Epithelial cell of esophagus (primary cell): ENCODE results near the gene B4GALT6.

Source experiments
- DNase-seq: peaks from one replicate; pipeline ENCODE4 v3.0.0; 2010; ENCODE audit warnings: low read depth
- H3K4me3 ChIP-seq: 2 replicates; pipeline ENCODE4 v1.5.1; 2011; ENCODE audit warnings: mild to moderate bottlenecking, low read length, control low read depth
- CTCF ChIP-seq: IDR thresholded peaks from 2 replicates; pipeline ENCODE4 v1.5.1; 2011; ENCODE audit warnings: low read depth, mild to moderate bottlenecking, low read length, control low read depth, inconsistent platforms; ENCODE audit not compliant: insufficient read depth; ENCODE audit errors: missing control alignments

B4GALT6 gene

GRCh38 chr18:31675404-31675803 is 9.0 kb downstream of the B4GALT6 start:
- DNase-seq = no peak
- no peak for TF ChIP-seq CTCF
- H3K4me3 ChIP-seq = no peak overlapping the region

- no peak overlapping the region for H3K4me3 ChIP-seq
- no peak for DNase-seq
- TF ChIP-seq CTCF = no peak
Observed at GRCh38 chr18:31672628-31673135, 11.7 kb downstream of the B4GALT6 start.

GRCh38 chr18:31671951-31672350 is 12.4 kb downstream of the B4GALT6 start:
- no peak for DNase-seq
- H3K4me3 ChIP-seq = no peak overlapping the region
- no peak for TF ChIP-seq CTCF

- no peak for DNase-seq
- TF ChIP-seq CTCF = no peak
- no peak overlapping the region for H3K4me3 ChIP-seq
Observed at GRCh38 chr18:31669541-31669940, 14.8 kb downstream of the B4GALT6 start.

- TF ChIP-seq CTCF = no peak
- no peak for DNase-seq
- no peak overlapping the region for H3K4me3 ChIP-seq
Observed at GRCh38 chr18:31667185-31667584, 17.2 kb downstream of the B4GALT6 start.

GRCh38 chr18:31666055-31666454 is 18.3 kb downstream of the B4GALT6 start:
- no peak for DNase-seq
- no peak overlapping the region for H3K4me3 ChIP-seq
- TF ChIP-seq CTCF = no peak

GRCh38 chr18:31664101-31664500 is 20.3 kb downstream of the B4GALT6 start:
- H3K4me3 ChIP-seq = no peak overlapping the region
- no peak for DNase-seq
- TF ChIP-seq CTCF = no peak
